Activated CD4-positive, alpha-beta T cell treated with anti-CD3 and anti-CD28 coated beads, Interleukin-2, amount 50 U/mL, for 48 hours (primary cell): ENCODE data around the gene ZSCAN5A.
"Not testable (repeated sequence)": the region's sequence is repeated elsewhere in the genome, so short reads cannot be mapped to it uniquely, and the experiment has no call there.

Experiments used
- DNase-seq, 2 experiments: peaks; one replicate each; pipeline ENCODE4 v3.0.0-alpha.2; 2020

ZSCAN5A gene

GRCh38 chr19:56270676-56271075, 44.0 kb downstream of the ZSCAN5A start:
- no peak for DNase-seq

- no peak for DNase-seq
Measured at GRCh38 chr19:56269348-56269747, 45.3 kb downstream of the ZSCAN5A start.

GRCh38 chr19:56266051-56266450, 48.6 kb downstream of the ZSCAN5A start:
- no peak for DNase-seq

- DNase-seq = no peak
Measured at GRCh38 chr19:56263319-56263718, 51.3 kb downstream of the ZSCAN5A start.

GRCh38 chr19:56261932-56262331, 52.7 kb downstream of the ZSCAN5A start:
- not testable (repeated sequence) for DNase-seq

- DNase-seq = no peak
Measured at GRCh38 chr19:56261145-56261544, 53.5 kb downstream of the ZSCAN5A start.

- no peak for DNase-seq
Measured at GRCh38 chr19:56258272-56258671, 56.4 kb downstream of the ZSCAN5A start.

GRCh38 chr19:56253737-56254136, 60.9 kb downstream of the ZSCAN5A start:
- DNase-seq = no peak

- peak; percentile 83 to 86 for DNase-seq
Measured at GRCh38 chr19:56252699-56253422, 61.8 kb downstream of the ZSCAN5A start.

- DNase-seq = not testable (repeated sequence)
Measured at GRCh38 chr19:56248736-56249338, 65.8 kb downstream of the ZSCAN5A start.

- DNase-seq = not testable (repeated sequence)
Measured at GRCh38 chr19:56245764-56246163, 68.9 kb downstream of the ZSCAN5A start.

- no peak for DNase-seq
Measured at GRCh38 chr19:56245121-56245740, 69.4 kb downstream of the ZSCAN5A start.

- DNase-seq = no peak
Measured at GRCh38 chr19:56223481-56223880, 91.2 kb downstream of the ZSCAN5A start.

- no peak for DNase-seq
Measured at GRCh38 chr19:56222901-56223300, 91.7 kb downstream of the ZSCAN5A start.

GRCh38 chr19:56221851-56222250, 92.8 kb downstream of the ZSCAN5A start:
- no peak for DNase-seq

GRCh38 chr19:56221442-56221841, 93.2 kb downstream of the ZSCAN5A start:
- not testable (repeated sequence) for DNase-seq

GRCh38 chr19:56218961-56219360, 95.7 kb downstream of the ZSCAN5A start:
- DNase-seq = no peak

- DNase-seq = peak in 1 of 2 experiments; percentile 3
Measured at GRCh38 chr19:56217039-56217949, 97.3 kb downstream of the ZSCAN5A start.

GRCh38 chr19:56211718-56212117, 102.9 kb downstream of the ZSCAN5A start:
- DNase-seq = no peak

- not testable (repeated sequence) for DNase-seq
Measured at GRCh38 chr19:56210036-56210435, 104.6 kb downstream of the ZSCAN5A start.

GRCh38 chr19:56209091-56209490, 105.5 kb downstream of the ZSCAN5A start:
- DNase-seq = no peak

- not testable (repeated sequence) for DNase-seq
Measured at GRCh38 chr19:56207581-56207980, 107.1 kb downstream of the ZSCAN5A start.

- no peak for DNase-seq
Measured at GRCh38 chr19:56201973-56202372, 112.7 kb downstream of the ZSCAN5A start, which contains the start of gene ZSCAN5C. TSS of gene ZSCAN5C (plus strand) at chr19:56202273. CDS start at chr19:56205914, 3,641 bp downstream.
